Measurements from ENCODE around the gene GIGYF2. TPM values are rescaled to one million over a fixed set of nuclear protein-coding genes. Genes with fewer than 3 reads are reported as not detected.

GIGYF2 gene
- polyA plus RNA-seq, 1 donor: 63.4 TPM

DNA sequence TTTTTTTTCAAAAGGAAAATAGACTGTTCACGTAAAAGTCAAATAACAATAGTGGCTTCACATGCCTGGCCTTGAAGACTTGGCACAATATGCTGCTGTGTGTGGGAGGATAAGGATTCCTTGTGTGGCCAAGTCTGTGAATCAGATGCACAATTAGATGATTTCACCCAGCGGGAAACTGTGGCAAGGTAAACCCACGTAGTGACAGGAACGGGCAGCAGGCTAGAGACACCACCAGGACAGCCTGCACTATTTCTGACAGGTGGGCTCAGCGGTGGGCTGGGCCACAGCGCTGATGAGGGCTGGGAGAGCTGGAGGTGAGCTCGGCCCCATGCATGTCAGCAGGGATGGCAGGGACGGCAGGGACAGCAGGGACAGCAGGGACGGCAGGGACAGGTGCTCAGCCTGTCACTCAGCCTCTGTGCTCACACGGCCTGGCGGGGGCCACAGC lies 194.5 kb downstream of the GIGYF2 start:
- WGBS (ENCODE audit: insufficient coverage, low lambda C conversion rate): no CpG with 5 or more reads among the region's 11 CpGs
- Histone ChIP-seq H3K36me3 (ENCODE audit: control insufficient read depth, insufficient read depth, low read length) (no peaks in the 10 kb centered on the region), H3K9me3 (ENCODE audit: control insufficient read depth, low read depth, low read length) (no peaks in the 10 kb centered on the region), H3K4me3 (ENCODE audit: low read length) (no peak overlapping the region), H3K4me1 (ENCODE audit: control insufficient read depth, insufficient read depth, low read length) (peaks cover 2% of the 10 kb centered on the region), H3K27me3 (ENCODE audit: control insufficient read depth, insufficient read depth, low read length) (no peaks in the 10 kb centered on the region), H3K27ac (ENCODE audit: low read length) (no peak overlapping the region)
- no peak for DNase-seq

DNA sequence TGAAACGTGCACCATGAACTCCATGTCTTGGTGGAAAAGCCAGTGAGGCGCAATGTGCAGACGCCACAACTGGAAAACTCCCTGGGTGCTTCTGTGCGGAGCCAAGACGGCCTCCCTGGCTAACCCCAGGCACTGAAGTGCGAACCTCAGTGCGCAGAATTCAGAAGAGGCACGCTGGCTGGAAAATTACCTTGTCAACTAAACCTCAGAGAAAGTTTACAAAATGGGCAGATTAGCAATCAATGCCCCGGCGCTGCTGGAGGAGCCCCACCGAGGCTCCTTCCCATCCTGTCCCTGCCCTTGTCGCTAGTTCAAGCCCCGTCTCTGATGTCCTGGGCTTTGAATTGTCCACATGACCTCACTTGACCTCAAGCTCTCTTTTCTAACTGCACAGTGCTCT lies 195.1 kb downstream of the GIGYF2 start:
- Histone ChIP-seq H3K36me3 (ENCODE audit: control insufficient read depth, insufficient read depth, low read length) (no peaks in the 10 kb centered on the region), H3K9me3 (ENCODE audit: control insufficient read depth, low read depth, low read length) (no peaks in the 10 kb centered on the region), H3K27me3 (ENCODE audit: control insufficient read depth, insufficient read depth, low read length) (no peaks in the 10 kb centered on the region), H3K4me3 (ENCODE audit: low read length) (no peak overlapping the region), H3K27ac (ENCODE audit: low read length) (no peak overlapping the region), H3K4me1 (ENCODE audit: control insufficient read depth, insufficient read depth, low read length) (peaks cover 2% of the 10 kb centered on the region)
- no peak for DNase-seq
- no CpG with 5 or more reads among the region's 13 CpGs for WGBS (ENCODE audit: insufficient coverage, low lambda C conversion rate)

DNA sequence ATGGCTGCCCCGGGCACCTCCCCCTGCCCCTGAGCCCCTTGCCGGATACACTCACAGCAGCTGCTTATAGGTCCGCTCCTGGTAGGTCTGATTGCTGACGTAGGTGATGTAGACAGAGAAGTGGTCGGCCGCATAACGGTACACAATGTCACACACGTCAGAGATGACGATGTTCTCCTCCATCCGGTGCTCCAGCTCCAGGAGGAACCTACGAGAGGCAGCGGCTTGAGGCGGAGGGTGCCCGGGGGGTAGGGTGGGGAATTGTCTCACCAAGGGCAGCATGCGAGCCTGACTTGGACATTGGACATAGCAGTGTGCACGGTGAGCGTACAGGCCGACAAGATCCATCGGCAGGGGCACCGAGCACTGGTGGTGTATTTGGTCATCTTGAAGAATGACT lies 195.7 kb downstream of the GIGYF2 start:
- H3K36me3 ChIP-seq (ENCODE audit: control insufficient read depth, insufficient read depth, low read length): no peaks in the 10 kb centered on the region
- WGBS (ENCODE audit: insufficient coverage, low lambda C conversion rate): no CpG with 5 or more reads among the region's 20 CpGs
- DNase-seq: no peak
- no peaks in the 10 kb centered on the region for H3K9me3 ChIP-seq (ENCODE audit: control insufficient read depth, low read depth, low read length)
- H3K27me3 ChIP-seq (ENCODE audit: control insufficient read depth, insufficient read depth, low read length): no peaks in the 10 kb centered on the region
- no peak overlapping the region for H3K4me3 ChIP-seq (ENCODE audit: low read length)
- peaks cover 2% of the 10 kb centered on the region for H3K4me1 ChIP-seq (ENCODE audit: control insufficient read depth, insufficient read depth, low read length)
- no peak overlapping the region for H3K27ac ChIP-seq (ENCODE audit: low read length)

DNA sequence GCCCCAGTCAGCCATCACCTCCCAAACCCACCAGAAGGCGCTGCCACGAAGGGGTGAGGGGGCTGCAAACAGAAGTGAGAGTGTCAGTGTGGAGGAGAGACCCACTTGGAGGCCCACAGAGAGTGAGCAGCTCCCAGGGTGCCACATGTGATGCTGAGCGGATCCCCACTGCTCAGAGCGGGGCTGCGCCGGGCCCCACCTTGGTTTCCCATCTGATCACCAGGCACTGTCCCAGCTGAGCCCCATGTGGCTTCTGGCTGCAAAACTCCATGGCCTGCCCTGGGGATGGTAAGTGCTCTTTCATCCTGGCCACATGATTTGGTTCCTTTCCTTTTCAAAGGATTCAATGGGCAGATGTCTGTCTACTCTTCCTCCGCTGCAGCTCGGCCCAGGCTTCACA lies 196.7 kb downstream of the GIGYF2 start:
- Histone ChIP-seq H3K27me3 (ENCODE audit: control insufficient read depth, insufficient read depth, low read length) (no peaks in the 10 kb centered on the region), H3K9me3 (ENCODE audit: control insufficient read depth, low read depth, low read length) (no peaks in the 10 kb centered on the region), H3K4me1 (ENCODE audit: control insufficient read depth, insufficient read depth, low read length) (peaks cover 2% of the 10 kb centered on the region), H3K27ac (ENCODE audit: low read length) (no peak overlapping the region), H3K4me3 (ENCODE audit: low read length) (no peak overlapping the region), H3K36me3 (ENCODE audit: control insufficient read depth, insufficient read depth, low read length) (no peaks in the 10 kb centered on the region)
- WGBS (ENCODE audit: insufficient coverage, low lambda C conversion rate): no CpG with 5 or more reads among the region's 8 CpGs
- no peak for DNase-seq

DNA sequence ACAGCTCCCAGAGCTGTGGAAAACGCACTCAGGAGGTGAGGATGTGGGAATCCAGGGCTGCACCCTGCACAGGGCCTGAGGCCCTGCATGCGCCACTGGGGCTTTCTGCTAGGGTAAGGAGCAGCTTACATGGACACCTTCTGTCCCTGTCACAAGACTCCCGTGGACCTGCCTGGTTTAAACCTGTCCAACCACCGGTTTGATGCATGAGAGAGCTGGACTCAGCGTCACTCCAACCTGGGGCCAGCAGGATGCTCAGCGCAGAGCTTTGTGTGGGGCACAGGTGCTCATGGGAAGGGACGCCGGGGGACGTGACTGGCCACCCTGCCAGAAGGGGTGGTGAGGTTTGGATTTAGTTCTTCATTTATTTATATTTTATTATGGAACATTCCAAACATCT lies 197.1 kb downstream of the GIGYF2 start:
- Histone ChIP-seq H3K36me3 (ENCODE audit: control insufficient read depth, insufficient read depth, low read length) (no peaks in the 10 kb centered on the region), H3K27ac (ENCODE audit: low read length) (no peak overlapping the region), H3K9me3 (ENCODE audit: control insufficient read depth, low read depth, low read length) (no peaks in the 10 kb centered on the region), H3K4me1 (ENCODE audit: control insufficient read depth, insufficient read depth, low read length) (peaks cover 2% of the 10 kb centered on the region), H3K4me3 (ENCODE audit: low read length) (no peak overlapping the region), H3K27me3 (ENCODE audit: control insufficient read depth, insufficient read depth, low read length) (no peaks in the 10 kb centered on the region)
- no peak for DNase-seq
- WGBS (ENCODE audit: insufficient coverage, low lambda C conversion rate): no CpG with 5 or more reads among the region's 9 CpGs

DNA sequence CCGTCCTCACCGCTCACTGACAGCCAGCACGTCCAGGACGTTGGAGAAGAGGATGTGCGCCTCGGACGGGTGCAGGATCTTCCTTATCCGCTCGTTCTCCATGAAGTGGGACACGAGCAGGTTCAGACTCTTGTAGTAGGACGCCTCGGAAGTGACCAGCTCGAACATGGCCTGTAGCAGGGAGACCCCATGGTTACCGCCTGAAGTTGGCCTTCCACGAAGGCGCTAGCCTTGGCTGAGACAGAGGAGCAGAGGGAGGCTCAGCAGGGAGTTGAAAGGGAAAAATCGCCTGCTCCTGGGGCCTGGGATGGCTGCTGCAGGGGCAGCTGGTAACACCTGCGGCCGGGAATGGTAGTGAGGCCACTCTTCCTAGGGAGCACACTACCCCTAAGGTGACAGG lies 197.6 kb downstream of the GIGYF2 start:
- no peaks in the 10 kb centered on the region for H3K36me3 ChIP-seq (ENCODE audit: control insufficient read depth, insufficient read depth, low read length)
- H3K4me1 ChIP-seq (ENCODE audit: control insufficient read depth, insufficient read depth, low read length): peaks cover 2% of the 10 kb centered on the region
- no peaks in the 10 kb centered on the region for H3K27me3 ChIP-seq (ENCODE audit: control insufficient read depth, insufficient read depth, low read length)
- no CpG with 5 or more reads among the region's 19 CpGs for WGBS (ENCODE audit: insufficient coverage, low lambda C conversion rate)
- no peak overlapping the region for H3K27ac ChIP-seq (ENCODE audit: low read length)
- no peak overlapping the region for H3K4me3 ChIP-seq (ENCODE audit: low read length)
- DNase-seq: no peak
- H3K9me3 ChIP-seq (ENCODE audit: control insufficient read depth, low read depth, low read length): no peaks in the 10 kb centered on the region

DNA sequence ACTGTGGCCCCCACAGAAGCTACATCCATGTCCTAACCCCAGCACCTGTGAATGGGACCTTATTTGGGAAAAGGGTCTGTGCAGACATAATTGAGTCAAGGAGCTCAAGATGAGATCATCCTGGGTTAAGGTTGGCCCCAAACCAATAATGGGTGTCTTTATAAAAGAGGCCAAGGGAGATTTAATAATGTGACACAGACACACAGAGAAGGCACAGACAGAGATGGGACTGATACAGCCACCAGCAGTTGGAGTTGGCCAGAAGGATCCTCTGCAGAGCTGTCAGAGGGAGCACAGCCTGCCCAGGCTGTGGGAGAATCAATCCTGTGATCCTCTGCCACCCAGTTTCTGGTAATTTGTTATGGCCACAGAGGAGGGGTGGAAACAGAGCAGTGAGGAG lies 199.0 kb downstream of the GIGYF2 start:
- Histone ChIP-seq H3K4me3 (ENCODE audit: low read length) (no peak overlapping the region), H3K27ac (ENCODE audit: low read length) (no peak overlapping the region), H3K36me3 (ENCODE audit: control insufficient read depth, insufficient read depth, low read length) (no peaks in the 10 kb centered on the region), H3K4me1 (ENCODE audit: control insufficient read depth, insufficient read depth, low read length) (no peaks in the 10 kb centered on the region), H3K9me3 (ENCODE audit: control insufficient read depth, low read depth, low read length) (no peaks in the 10 kb centered on the region), H3K27me3 (ENCODE audit: control insufficient read depth, insufficient read depth, low read length) (no peaks in the 10 kb centered on the region)
- DNase-seq: no peak

DNA sequence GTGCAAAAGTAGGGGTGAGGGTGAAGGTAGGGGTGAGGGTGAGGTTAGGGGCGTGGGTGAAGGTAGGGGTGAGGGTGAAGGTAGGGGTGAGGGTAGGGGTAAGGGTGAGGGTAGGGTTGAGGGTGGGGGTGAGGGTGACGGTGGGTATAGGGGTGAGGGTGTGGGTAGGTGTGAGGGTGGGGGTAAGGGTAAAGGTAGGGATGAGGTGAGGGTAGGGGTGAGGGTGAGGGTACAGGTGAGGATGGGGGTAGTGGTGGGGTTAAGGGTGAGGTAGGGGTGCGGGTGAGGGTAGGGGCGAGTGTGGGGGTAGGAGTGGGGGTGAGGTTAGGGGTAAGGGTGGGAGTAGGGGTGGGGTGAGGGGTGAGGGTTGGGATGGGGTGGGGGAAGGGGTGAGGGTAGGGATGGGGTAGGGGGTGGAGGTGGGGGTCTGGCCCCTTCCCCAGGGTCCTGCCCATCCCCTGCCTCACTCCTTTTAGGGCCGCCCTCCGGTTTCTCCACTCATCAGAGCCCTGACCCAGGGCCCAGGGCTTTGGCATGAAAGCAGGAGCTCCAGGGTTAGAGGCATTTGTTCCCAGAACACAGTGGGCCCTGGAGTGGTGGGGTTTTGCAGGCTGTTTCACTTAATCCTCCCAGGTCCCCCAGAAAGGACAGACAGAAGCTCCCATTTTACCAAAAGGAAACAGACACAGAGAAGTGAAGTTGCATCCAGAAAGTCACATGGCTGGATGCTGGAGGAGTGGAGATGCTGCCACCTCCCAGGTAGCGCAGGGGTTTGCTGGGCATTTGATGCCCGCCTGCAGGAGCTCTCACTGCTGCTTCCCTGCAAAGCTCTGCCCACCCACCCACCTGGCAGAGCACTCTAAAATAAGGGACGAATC lies 199.8 kb downstream of the GIGYF2 start:
- Histone ChIP-seq H3K36me3 (ENCODE audit: control insufficient read depth, insufficient read depth, low read length) (no peaks in the 10 kb centered on the region), H3K4me3 (ENCODE audit: low read length) (no peak overlapping the region), H3K9me3 (ENCODE audit: control insufficient read depth, low read depth, low read length) (no peaks in the 10 kb centered on the region), H3K27ac (ENCODE audit: low read length) (no peak overlapping the region), H3K27me3 (ENCODE audit: control insufficient read depth, insufficient read depth, low read length) (peaks cover under 1% of the 10 kb centered on the region), H3K4me1 (ENCODE audit: control insufficient read depth, insufficient read depth, low read length) (no peaks in the 10 kb centered on the region)
- WGBS (ENCODE audit: insufficient coverage, low lambda C conversion rate): no CpG with 5 or more reads among the region's 9 CpGs
- DNase-seq: no peak

DNA sequence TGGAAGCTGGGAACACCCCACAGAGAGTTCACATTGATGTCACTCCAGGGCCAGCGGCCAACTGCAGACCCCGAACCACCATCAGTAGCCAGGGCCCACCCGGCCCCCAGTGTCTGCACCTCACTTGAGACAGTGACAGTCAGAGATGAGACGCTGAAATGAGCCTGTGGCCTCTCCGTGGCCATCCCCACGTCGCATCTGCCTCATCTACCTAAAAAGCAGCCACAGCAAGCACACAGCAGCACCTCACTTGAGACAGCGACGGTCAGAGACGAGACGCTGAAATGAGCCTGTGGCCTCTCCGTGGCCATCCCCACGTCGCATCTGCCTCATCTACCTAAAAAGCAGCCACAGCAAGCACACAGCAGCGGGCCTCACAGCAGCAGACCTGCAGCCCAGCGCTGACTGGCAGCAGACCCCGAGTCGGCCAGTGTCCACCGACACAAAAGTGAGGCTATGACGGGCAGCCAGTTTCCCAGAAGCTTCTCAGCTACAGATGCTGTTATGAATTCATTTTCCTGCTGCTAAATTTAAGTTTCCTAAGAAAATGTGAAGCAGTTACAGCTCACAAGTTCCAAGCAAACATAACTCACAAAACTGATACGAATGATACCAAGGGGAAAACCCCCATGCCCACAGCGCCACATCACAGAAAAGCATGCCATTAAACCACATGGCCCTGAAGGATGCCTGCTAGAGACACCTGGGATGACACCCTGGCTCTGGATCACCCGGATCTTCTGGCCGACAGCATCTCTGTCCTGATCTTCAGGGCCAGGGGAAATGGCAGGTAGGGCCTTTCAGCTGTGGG lies 200.7 kb downstream of the GIGYF2 start:
- peaks cover 3% of the 10 kb centered on the region for H3K27me3 ChIP-seq (ENCODE audit: control insufficient read depth, insufficient read depth, low read length)
- no peaks in the 10 kb centered on the region for H3K4me1 ChIP-seq (ENCODE audit: control insufficient read depth, insufficient read depth, low read length)
- H3K9me3 ChIP-seq (ENCODE audit: control insufficient read depth, low read depth, low read length): no peaks in the 10 kb centered on the region
- no peak overlapping the region for H3K27ac ChIP-seq (ENCODE audit: low read length)
- DNase-seq: no peak
- H3K4me3 ChIP-seq (ENCODE audit: low read length): no peak overlapping the region
- whole genome bisulfite sequencing (ENCODE audit: insufficient coverage, low lambda C conversion rate): no CpG with 5 or more reads among the region's 24 CpGs
- H3K36me3 ChIP-seq (ENCODE audit: control insufficient read depth, insufficient read depth, low read length): no peaks in the 10 kb centered on the region

DNA sequence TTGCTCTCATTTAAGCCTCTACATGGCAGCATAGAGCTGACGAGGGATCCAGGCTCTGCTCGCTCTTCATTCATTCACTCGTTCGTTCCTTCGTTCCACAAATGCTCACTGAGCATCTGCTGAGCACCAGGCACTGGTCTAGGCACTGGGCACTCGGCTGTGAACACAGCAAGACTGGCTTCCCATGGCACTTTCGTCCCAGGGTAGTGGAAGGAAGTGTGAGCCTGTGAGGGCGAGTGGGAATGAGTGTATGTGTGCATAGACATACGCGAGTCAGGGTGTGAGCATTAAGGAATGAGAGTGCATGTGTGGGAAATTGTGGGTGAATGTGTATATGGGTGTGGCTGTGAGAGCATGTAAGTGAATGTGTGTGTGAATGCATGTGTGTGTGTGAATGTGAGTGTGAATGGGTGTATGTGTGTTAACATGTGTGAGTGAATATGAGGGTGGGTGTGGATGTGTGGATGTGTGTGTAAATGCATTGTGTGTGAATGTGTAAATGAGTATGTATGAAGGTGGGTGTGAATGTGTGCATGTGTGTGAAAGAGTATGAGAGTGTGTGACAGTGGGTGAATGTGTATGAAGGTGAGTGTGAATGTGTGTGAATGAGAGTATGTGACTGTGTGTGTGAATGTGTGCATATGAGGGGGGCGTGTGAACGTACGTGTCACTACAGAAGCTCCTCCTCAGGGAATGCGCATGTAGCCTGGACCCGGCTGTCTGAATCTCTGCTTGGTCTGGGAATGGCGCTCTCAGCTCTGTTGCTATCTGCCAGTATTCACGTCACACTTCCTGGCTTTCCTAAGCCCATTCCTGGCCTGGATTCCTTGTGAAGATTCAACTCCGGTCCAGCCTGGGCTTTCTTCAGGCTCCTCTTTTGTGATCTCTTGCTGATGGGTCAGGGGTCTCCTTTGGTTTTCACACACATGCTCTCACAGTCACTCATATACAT lies 201.7 kb downstream of the GIGYF2 start:
- peaks cover 3% of the 10 kb centered on the region for H3K27me3 ChIP-seq (ENCODE audit: control insufficient read depth, insufficient read depth, low read length)
- no peaks in the 10 kb centered on the region for H3K36me3 ChIP-seq (ENCODE audit: control insufficient read depth, insufficient read depth, low read length)
- H3K9me3 ChIP-seq (ENCODE audit: control insufficient read depth, low read depth, low read length): no peaks in the 10 kb centered on the region
- H3K4me1 ChIP-seq (ENCODE audit: control insufficient read depth, insufficient read depth, low read length): no peaks in the 10 kb centered on the region
- 69% methylated on average over 3 of the region's 18 CpGs for WGBS (ENCODE audit: insufficient coverage, low lambda C conversion rate)
- DNase-seq: no peak
- no peak overlapping the region for H3K4me3 ChIP-seq (ENCODE audit: low read length)
- no peak overlapping the region for H3K27ac ChIP-seq (ENCODE audit: low read length)

Measured in large intestine (tissue), 3 donors.